HUDEP-2 (cell line): ENCODE results near the gene CLPX.
"Not testable (repeated sequence)": the region's sequence is repeated elsewhere in the genome, so short reads cannot be mapped to it uniquely, and the experiment has no call there.

Experiments used
- DNase-seq, 76 experiments: peaks; one replicate each; lab custom pipeline; 2025; ENCODE audit not compliant: unreplicated experiment in 76 of 76; lab: John Stamatoyannopoulos, UW

CLPX gene

GRCh38 chr15:65175511-65175910, 9.6 kb downstream of the CLPX start:
- DNase-seq = no peak

GRCh38 chr15:65174509-65174908, 10.6 kb downstream of the CLPX start:
- DNase-seq = no peak

GRCh38 chr15:65172531-65172930, 12.6 kb downstream of the CLPX start:
- DNase-seq = no peak

GRCh38 chr15:65171428-65171827, 13.7 kb downstream of the CLPX start:
- DNase-seq = no peak

GRCh38 chr15:65165875-65166274, 19.3 kb downstream of the CLPX start:
- no peak for DNase-seq

GRCh38 chr15:65164139-65164538, 21.0 kb downstream of the CLPX start:
- no peak for DNase-seq

- no peak for DNase-seq
These were observed 22.1 kb downstream of the CLPX start for GRCh38 chr15:65163041-65163440.

- no peak for DNase-seq
These were observed 28.4 kb downstream of the CLPX start for GRCh38 chr15:65156692-65157091.

- no peak for DNase-seq
These were observed 30.4 kb downstream of the CLPX start for GRCh38 chr15:65154720-65155119.

GRCh38 chr15:65147902-65148301, 37.2 kb downstream of the CLPX start:
- DNase-seq = no peak

- DNase-seq = no peak
These were observed 38.7 kb downstream of the CLPX start for GRCh38 chr15:65146438-65146837.

- not testable (repeated sequence) for DNase-seq
These were observed 46.5 kb downstream of the CLPX start for GRCh38 chr15:65138631-65139030.

- DNase-seq = not testable (repeated sequence)
These were observed 47.2 kb downstream of the CLPX start for GRCh38 chr15:65137893-65138292.

GRCh38 chr15:65137089-65137488, 48.1 kb downstream of the CLPX start:
- not testable (repeated sequence) for DNase-seq

- DNase-seq = no peak
These were observed 50.6 kb downstream of the CLPX start for GRCh38 chr15:65134538-65134937.

GRCh38 chr15:65133548-65134200, 51.5 kb downstream of the CLPX start, which contains the start of gene PDCD7:
PDCD7 (minus strand) TSS chr15:65133808; CDS start chr15:65133781, 27 bp downstream.
- peak in 73 of 76 experiments; percentile 20 to 84 (median 71) for DNase-seq

- DNase-seq = peak in 42 of 76 experiments; percentile 2 to 67 (median 30)
These were observed 52.1 kb downstream of the CLPX start for GRCh38 chr15:65132878-65133547.

- DNase-seq = no peak
These were observed 54.2 kb downstream of the CLPX start for GRCh38 chr15:65130941-65131340.

- DNase-seq = no peak
These were observed 69.6 kb downstream of the CLPX start for GRCh38 chr15:65115542-65115941.

- no peak for DNase-seq
These were observed 70.1 kb downstream of the CLPX start, which contains the start of gene UBAP1L for GRCh38 chr15:65115086-65115485. UBAP1L (minus strand) TSS chr15:65115200; CDS start chr15:65106215, 8,985 bp downstream.

GRCh38 chr15:65110676-65111292, 74.4 kb downstream of the CLPX start:
- DNase-seq = no peak
